D721Med (cell line): Measurements from ENCODE around the gene MXD4.

ENCODE experiments used
- DNase-seq: peaks from one replicate; pipeline ENCODE4 v3.0.0; 2011; ENCODE audit warnings: low spot score; ENCODE audit not compliant: insufficient read length
- FAIRE-seq: peaks from 2 replicates; lab custom pipeline; 2011; peaks lifted over from hg19 to GRCh38; lab: Jason Lieb, UNC
- TF ChIP-seq, protein P1 (sequence below): IDR thresholded peaks from 2 replicates; pipeline ENCODE4 v1.5.1; 2012; ENCODE audit warnings: mild to moderate bottlenecking, control low read depth; ENCODE audit not compliant: insufficient read depth; ENCODE audit errors: missing control alignments

Gene MXD4

DNA sequence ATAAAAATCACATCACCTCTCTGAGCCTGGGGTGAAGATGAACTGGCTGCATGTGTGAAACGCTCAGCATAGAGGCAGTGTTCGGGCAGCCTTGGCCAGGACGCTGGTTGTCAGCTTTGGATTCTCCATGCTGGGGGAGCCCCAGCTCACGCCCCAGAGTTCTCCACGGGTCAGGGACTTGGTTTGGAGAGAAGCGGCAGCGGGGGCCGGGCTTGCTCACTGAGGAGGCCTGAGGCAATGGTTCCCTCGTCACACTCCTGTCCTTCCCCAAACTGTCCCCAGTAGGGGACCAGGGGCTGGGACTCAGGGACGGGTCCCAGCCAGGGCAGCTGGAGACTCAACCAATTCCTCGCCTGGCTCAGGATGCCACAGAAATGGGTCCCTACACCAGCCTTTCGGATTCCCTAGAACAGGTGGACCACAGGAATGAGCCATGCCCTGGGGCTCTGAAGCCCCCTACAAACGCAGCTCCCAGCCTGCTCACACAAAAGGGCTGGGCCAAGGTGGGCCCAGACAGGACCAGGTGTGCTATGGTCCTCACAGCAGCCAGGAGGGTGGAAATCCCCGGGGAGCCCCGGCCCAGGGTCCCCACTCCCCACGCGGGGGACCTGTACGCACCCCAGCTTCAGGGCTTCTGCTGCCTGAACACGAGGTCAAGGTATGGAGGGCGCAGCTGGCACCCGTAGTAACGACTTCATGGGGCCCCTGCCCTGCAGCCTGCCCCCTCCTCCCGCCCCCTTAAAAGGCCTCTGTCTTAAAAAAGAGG is 1.4 kb downstream of the MXD4 start:
- TF ChIP-seq, protein P1, sequence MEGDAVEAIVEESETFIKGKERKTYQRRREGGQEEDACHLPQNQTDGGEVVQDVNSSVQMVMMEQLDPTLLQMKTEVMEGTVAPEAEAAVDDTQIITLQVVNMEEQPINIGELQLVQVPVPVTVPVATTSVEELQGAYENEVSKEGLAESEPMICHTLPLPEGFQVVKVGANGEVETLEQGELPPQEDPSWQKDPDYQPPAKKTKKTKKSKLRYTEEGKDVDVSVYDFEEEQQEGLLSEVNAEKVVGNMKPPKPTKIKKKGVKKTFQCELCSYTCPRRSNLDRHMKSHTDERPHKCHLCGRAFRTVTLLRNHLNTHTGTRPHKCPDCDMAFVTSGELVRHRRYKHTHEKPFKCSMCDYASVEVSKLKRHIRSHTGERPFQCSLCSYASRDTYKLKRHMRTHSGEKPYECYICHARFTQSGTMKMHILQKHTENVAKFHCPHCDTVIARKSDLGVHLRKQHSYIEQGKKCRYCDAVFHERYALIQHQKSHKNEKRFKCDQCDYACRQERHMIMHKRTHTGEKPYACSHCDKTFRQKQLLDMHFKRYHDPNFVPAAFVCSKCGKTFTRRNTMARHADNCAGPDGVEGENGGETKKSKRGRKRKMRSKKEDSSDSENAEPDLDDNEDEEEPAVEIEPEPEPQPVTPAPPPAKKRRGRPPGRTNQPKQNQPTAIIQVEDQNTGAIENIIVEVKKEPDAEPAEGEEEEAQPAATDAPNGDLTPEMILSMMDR = no peak
- FAIRE-seq = no peak
- DNase-seq = no peak

DNA sequence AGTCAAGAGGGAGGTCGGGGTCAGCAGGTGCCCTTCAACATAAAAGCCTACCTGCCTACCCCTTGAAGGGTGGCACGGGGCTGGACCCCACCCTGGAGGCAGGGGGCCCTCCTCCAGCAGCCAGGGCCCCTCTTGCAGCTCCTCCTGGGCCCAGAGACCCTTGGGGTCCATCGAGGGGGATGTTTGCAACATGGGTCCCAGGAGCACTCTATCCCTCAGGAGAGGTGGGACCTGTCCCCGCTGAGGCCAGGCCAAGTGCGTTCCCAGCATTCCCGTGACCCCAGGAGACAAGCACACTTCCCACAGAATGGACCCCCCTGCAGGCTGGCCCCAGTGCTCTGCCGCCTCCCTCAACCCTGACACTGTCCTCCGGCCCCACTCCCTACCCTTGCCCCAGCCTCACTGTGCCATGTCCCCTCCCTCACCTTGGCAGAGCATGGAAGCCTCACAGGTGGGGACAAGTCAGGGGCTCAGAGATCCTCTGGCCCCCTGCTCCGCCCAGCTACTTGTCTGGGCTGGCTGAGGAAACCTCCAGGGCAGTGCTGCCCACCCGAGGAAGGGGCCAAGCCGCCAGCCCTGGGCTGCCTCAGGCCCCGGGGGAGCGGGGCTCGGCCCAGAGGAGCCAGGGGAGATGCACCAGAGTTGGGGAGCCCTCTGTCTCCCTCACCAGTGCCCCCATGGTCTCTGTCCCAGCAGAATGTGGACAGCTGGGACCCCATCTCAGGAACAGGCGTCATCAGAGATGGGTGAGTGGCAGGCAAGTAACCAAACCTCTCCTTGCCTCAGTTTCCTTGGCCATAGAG is 2.2 kb downstream of the MXD4 start:
- DNase-seq = no peak
- FAIRE-seq = no peak
- TF ChIP-seq, protein P1 = no peak

DNA sequence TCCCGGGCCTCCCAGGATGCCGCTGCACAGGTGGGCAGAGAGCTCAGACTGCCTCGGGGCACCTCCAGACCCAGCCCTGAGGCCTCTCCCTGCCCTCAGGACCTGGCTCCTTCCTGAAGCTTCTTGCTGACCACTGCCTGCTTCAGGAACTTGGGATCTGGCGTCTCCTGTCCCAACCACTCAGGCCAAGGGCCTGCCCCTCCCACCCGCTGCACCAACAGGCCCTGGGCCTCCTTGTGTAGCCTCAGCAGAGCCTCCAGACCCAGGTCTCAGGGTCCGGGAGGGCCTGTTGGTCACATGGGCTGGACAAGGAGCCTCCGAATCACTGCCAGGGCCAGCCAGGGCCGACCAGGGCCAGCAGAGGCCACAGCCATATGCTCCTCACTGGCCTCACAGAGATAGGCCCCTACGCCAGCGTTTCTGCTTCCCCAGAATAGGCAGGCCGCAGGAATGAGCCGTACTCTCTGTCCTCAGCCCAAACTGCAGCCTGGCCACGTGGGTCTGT is 2.8 kb downstream of the MXD4 start:
- TF ChIP-seq, protein P1 = no peak
- DNase-seq (no peak), FAIRE-seq (no peak)

DNA sequence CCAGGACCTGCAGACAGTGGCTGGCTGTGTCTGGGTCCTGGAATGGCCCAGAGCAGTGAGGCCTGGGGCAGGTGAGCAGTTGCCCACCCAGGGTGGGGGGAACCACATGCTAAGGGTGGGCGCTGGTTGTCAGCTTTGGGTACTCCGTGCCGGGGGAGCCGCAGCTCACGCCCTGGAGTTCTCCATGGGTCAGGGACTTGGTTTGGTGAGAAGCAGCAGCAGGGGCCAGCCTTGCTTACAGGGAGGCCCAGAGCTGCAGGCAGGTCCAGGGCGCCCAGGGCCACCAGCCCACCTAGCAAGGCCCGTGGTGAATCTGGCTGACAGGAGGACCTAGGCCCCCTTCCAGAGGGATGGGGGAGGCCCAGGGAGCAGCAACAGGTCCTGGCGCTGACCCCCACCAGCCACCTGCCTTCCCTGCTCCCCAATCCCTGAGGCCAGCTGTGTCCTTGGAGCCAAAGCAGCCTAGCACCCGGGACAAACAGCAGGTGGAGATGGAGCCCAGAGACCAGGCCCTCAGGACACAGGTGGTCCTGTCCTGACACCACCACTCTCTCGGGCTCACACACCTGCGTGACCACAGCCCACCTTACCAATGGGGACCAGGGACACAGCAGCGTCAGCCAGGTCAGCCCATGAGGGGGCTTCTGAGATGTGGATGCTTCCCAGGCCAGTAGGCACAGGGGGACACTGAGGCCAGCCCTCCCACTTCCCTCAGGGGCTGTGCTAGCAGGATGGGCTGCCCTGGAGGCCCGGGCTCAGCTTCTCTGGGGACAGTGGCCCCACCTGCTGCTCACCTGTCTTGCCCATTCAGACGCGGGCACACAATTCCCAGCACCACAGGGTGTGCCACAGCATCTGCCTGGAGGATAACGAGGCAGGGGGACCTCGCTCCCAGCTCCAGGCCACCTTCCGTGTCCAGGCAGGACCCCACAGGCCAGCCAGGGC is 3.5 kb downstream of the MXD4 start:
- FAIRE-seq (no peak), DNase-seq (no peak)
- TF ChIP-seq, protein P1 = no peak

DNA sequence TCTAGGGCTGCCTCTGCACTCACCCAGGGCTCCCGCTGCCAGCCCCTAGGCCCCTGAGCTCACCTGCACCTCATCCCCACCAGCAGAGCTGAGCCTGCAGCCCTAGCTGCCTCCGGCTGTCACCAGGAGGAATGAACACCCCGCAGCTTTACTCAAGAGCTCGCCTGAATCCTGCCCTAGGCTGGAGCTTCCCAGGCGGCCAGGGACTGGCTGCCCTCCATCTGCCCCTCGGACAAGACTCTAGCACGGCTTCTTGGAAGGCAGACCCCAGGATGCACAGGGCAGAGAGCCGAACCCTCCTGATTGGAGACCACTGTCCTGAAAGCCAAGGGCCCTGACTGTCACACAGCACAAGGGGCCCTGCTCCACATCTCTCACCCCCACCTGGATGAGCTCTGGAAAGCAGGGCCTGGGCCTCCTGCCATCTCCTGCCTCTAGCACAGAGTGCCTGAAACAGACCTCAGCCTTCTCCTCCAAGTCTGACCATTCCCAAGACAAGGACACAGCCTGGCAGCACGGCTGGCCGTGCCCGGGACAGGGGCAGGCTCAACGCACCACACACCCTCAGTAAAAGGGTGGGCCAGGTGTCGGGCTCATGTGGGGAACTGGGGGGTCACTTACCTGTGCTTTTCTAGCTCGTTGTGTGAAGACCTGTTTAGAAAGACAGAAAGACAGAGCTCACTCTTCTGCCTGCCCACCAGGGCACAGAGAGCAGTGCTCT is 4.4 kb downstream of the MXD4 start:
- FAIRE-seq (no peak), DNase-seq (peak; percentile 0)
- TF ChIP-seq, protein P1 = no peak

DNA sequence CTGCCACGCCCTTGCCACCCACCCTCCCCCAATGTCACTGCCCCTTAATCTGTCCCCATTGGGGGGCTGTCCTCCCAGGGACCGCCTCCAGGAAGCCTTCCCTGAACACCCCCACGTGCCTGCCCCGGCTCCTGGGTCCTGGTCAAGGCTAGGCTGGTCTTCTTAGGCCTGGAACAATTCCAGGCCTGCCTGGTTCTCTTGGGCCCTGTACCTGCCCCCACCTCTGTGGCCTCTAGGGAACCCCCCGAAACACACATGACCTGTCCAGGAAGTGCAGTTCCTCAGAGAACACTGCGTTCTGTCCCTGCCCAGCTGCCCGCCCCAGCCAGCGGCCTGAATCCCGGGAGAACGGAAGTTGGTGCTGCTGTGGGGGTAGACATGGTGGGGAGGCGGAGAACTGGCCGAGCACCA is 5.1 kb downstream of the MXD4 start:
- FAIRE-seq (no peak), DNase-seq (no peak)
- TF ChIP-seq, protein P1 = no peak
